ENCODE measurements around the gene CTDP1.
"Not testable (repeated sequence)": the region's sequence is repeated elsewhere in the genome, so short reads cannot be mapped to it uniquely, and the experiment has no call there.

The CTDP1 gene

DNA sequence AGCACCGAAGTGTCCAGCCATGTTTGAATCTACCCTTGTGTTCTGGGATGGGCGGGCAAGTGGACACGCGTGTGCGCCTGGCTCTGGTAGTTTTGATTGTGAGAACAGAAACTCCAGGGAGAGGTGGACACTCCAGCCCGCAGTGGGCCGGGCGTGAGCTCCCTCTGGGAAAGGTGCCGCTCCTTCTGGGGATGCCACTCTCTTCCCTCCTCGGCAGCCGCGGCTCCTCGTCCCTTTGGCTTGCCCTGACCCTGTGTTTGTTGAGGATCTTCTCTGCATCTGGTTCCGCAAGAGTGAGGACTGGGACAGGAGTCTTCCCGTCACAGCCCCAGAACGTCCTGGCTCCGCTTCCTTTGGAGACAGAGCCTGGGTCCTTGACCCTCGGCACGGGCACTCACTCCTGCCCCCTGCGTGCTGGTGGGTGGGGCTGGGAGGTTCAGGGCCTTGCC is 1.3 kb downstream of the CTDP1 start:
- in situ Hi-C loops (cut with HindIII; ENCODE audit: low sequenced_read_pairs), result no loop called here

DNA sequence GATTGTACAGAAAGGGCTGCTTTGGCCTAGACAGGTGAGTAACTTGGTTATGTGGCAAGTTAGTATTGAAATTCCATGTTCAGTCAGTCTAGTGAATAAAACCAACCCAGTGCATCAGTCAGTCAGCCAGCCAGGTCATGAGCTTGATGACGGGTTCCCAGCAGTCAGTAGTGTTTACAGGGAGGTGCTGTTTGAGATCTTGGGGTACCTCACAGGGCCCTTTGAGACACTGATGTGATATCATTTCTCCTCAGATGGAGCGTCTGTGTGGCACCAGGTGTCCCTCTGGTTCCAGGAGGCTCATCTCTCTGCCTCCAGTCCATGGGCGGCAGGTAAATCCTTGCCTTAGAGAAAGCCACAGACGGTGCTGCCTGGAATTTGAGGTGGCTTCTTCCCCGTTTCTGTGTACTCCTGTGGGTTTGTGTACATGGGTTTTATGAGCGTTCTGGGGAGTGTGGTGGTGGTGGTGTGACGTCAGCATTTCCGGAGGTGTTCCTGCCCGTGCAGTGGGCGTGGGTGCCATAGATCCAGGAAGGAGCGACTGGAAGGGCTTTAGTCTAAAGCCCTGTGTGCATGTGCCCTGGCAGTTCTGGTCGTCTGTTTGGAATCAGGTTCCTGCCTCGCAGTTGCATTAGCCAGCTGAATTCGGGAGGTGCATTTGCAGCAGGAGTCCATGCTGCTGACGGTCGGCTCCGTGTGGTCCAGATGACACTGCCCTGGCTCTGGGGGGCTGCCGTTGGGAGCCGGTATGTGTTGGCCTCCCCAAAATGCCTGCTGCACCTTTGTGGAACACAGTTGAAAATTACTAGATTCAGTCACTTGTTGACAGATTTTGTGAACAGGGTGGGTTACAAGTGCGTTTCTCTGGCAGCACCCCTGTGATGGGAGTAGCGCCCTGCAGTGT is 2.1 kb downstream of the CTDP1 start:
- in situ Hi-C loops (cut with HindIII; ENCODE audit: low sequenced_read_pairs), result no loop called here

DNA sequence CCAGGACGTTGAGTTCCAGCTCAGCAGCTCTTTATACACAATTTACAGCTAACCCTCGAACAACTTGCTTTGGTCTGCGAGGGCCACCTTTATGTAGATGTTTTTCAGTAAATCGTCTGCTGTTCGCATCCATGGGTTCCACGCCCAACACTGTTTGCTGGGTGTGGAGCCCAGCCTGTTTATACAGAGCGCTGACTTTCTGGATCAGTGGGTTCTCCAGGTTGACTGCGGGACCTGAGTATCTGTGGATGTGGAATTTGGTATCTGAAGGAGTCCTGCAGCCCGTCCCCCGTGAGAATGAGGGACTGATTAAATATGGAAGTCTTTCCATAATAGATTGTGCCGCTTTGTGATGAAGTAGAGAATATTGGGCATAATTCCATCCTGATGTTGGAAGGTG is 2.9 kb downstream of the CTDP1 start:
- in situ Hi-C loops (cut with HindIII; ENCODE audit: low sequenced_read_pairs), result no loop called here

- in situ Hi-C loops (cut with HindIII; ENCODE audit: low sequenced_read_pairs), result no loop called here
These were observed 3.5 kb downstream of the CTDP1 start for GRCh38 chr18:79682894-79683625.

GRCh38 chr18:79683626-79684282 is 4.2 kb downstream of the CTDP1 start:
- in situ Hi-C loops (cut with HindIII; ENCODE audit: low sequenced_read_pairs), result no loop called here

DNA sequence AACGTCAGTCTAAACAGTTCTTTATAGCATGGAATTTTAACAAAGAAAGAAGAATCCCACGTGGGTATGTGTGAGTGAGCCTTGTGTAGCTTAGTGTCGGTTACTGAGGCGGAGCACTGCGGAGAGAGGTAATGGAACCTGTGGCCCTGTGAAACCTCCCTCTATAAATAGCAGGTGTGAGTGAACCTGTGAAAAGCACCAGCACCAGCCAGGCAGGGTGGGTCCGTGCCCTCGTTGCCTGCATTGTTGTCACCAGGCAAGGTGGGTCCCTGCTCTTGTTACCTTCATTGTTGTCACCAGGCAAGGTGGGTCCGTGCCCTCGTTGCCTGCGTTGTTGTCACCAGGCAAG is 4.7 kb downstream of the CTDP1 start:
- in situ Hi-C loops (cut with HindIII; ENCODE audit: low sequenced_read_pairs), result no loop called here

DNA sequence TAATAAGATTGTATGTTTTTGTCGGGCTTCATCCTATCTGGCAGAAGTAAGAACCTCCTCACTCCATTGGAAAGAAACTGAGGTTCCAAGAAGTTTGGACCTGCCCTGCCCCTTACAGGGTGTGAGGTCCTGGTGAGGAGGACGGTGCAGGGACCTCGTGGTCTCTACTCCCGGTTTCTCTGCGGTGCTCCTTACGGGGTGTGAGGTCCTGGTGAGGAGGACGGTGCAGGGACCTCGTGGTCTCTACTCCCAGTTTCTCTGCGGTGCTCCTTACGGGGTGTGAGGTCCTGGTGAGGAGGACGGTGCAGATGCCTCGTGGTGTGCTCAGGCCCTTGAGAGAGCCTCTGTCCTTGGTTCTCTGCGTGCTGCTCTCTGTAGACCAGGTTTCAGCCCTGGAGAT is 5.2 kb downstream of the CTDP1 start:
- in situ Hi-C loops (cut with HindIII; ENCODE audit: low sequenced_read_pairs), result no loop called here

DNA sequence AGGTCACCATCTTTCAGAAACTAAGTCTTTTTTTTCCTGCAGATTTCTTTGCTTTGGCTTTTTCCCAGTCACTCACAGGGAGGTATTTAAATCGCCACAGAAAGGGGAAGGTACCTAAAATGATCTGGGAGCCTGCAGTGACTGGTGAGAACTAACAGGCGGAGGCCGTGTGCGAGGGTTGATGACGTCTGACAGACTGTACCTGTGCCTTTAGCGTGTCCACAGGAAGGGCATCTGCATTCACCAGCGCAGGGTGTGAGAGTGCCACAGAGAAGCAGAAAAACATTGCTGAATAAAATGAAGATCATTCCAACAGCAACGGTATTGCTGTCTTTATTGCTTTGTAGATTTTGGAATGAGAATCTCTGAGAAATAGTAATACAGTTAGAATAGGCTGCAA is 5.7 kb downstream of the CTDP1 start:
- in situ Hi-C loops (cut with HindIII; ENCODE audit: low sequenced_read_pairs), result no loop called here

GRCh38 chr18:79685971-79686370 is 6.4 kb downstream of the CTDP1 start:
- in situ Hi-C loops (cut with HindIII; ENCODE audit: low sequenced_read_pairs), result no loop called here

GRCh38 chr18:79687806-79688205 is 8.2 kb downstream of the CTDP1 start:
- in situ Hi-C loops (cut with HindIII; ENCODE audit: low sequenced_read_pairs), result no loop called here

- in situ Hi-C loops (cut with HindIII; ENCODE audit: low sequenced_read_pairs), result no loop called here
These were observed 10.5 kb downstream of the CTDP1 start for GRCh38 chr18:79690071-79690470.

GRCh38 chr18:79690586-79691482 is 11.2 kb downstream of the CTDP1 start:
- in situ Hi-C loops (cut with HindIII; ENCODE audit: low sequenced_read_pairs), result no loop called here

DNA sequence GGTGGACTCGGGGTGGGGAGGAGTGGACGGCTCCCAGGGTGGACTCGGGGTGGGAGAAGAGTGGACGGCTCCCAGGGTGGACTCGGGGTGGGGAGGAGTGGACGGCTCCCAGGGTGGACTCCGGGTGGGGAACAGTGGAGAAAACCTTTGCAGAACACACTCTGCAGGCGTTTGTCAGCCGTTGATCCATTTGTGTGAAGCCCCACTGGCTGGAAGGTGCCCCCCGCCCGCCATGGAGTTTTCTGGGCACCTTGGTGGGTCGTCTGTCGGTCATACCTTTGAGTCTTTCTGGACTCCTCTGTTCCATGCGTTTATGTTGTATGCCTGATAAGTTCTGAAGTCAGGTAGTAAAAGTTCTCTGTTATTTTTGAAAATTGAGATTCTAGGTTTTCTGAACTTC is 12.5 kb downstream of the CTDP1 start:
- in situ Hi-C loops (cut with HindIII; ENCODE audit: low sequenced_read_pairs), result no loop called here

- in situ Hi-C loops (cut with HindIII; ENCODE audit: low sequenced_read_pairs), result no loop called here
These were observed 13.3 kb downstream of the CTDP1 start for GRCh38 chr18:79692886-79693285.

DNA sequence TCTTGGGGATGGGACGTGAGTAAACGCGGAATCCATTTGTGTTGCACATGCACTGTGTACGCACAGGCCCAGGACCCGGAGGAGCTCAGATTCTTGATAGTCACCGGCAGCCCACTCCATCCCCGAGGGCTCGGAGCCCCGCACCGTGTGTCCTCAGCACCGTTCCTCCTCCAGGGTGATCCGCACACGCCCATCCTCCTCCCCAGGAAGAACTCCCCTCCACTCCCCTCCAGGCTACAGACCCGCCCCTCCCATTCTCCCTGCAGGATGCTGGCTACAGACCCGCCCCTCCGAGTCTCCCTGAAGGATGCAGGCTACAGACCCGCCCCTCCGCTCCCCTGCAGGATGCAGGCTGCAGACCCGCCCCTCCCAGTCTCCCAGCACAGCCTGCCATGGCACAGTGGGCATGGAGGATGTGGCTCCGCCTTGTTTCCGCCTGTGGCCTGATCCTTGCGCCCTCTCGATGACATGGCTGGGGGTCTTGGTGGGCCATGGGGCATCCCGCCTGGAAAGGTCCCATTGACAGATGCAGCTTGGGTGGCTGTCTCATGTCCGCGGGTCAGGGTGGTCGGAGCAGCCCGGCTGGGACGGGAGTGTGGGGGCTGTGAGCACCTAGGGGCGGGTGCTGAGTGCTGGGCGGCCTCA is 14.1 kb downstream of the CTDP1 start:
- in situ Hi-C loops (cut with HindIII; ENCODE audit: low sequenced_read_pairs), result no loop called here

GRCh38 chr18:79694206-79694894 is 14.7 kb downstream of the CTDP1 start:
- in situ Hi-C loops (cut with HindIII; ENCODE audit: low sequenced_read_pairs), result not testable (repeated sequence)

DNA sequence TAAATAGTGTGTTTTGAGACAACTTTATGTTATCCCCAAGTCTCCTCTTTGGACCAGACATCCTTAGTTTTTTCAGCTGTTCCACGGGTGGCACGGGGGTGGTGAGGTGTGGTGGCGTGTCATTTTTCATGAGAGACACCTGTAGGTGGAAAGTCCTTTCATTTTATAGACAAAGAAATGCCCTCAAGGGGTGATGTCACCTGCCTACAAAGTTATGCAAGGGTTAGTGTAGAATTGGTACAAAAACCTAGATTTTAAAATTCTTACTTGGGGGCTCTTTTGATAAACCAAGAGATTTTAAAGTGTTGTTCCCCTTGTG is 15.3 kb downstream of the CTDP1 start:
- in situ Hi-C loops (cut with HindIII; ENCODE audit: low sequenced_read_pairs), result no loop called here

DNA sequence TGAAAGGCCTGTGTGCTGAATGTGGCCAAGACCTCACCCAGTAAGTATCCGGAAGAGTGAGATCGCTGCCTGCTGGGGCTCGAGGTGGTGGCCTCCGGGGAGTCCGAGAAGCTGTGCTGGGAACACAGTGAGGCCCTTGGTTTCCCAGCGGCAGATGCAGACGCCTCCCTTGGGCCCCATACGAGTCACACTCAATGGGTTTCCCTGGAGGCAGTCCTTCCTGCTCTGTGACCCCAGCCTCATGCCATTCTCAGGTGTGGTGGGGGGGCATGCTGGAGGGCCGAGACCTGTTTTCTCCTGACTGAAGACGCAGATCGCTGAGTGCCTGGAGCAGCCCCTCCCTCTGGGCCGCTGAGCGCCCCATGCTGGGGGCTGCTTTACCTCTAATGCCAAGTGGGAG is 15.7 kb downstream of the CTDP1 start:
- in situ Hi-C loops (cut with HindIII; ENCODE audit: low sequenced_read_pairs), result no loop called here

All from DLD1 (cell line).